ENCODE results near the gene PQBP1.
A peak's percentile ranks its signal among the peaks of the same experiment; 100 is the strongest.
"Not testable (repeated sequence)": the region's sequence is repeated elsewhere in the genome, so short reads cannot be mapped to it uniquely, and the experiment has no call there.

The PQBP1 gene

DNA sequence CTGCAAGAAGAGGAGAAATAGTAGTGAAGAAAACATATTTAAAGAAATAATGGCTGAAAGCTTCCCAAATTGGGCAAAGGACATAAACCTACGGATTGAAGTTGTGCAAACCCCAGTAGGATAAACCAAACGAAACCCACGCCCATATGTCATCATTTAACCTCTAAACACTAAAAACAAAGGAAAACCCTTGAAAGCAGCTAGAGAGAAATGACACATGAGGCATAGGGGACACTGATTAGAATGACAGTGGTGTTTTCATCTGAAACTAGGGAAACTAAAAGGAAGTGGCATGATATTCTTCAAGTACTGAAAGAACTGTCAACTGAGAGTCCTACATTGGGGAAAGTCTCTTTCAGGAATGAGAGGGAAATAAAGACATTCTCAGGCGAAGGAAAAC, 20.8 kb upstream of the PQBP1 start:
- not testable (repeated sequence) for H4K8ac ChIP-seq (ENCODE audit: low read depth, low read length); DNase-seq; H2AK5ac ChIP-seq (ENCODE audit: low read length); H3K27me3 ChIP-seq (ENCODE audit: insufficient read depth, low read length); H3K36me3 ChIP-seq (ENCODE audit: control insufficient read depth in 1 of 2, insufficient read depth in 2 of 2, low read length in 2 of 2); H3K4me2 ChIP-seq (ENCODE audit: low read length); H3K23ac ChIP-seq (ENCODE audit: low read length); H3K4ac ChIP-seq (ENCODE audit: low read depth, low read length); H3K18ac ChIP-seq (ENCODE audit: low read length); H2BK12ac ChIP-seq (ENCODE audit: low read length); H4K12ac ChIP-seq (ENCODE audit: low read depth, low read length); H2BK5ac ChIP-seq (ENCODE audit: low read depth, low read length, poor library complexity); H2BK120ac ChIP-seq (ENCODE audit: insufficient read depth, low read length, poor library complexity); H3K14ac ChIP-seq (ENCODE audit: low read length); H3K9me3 ChIP-seq (ENCODE audit: insufficient read depth, low read depth, low read length); H3K27ac ChIP-seq (ENCODE audit: low read depth, low read length); H3K4me3 ChIP-seq (ENCODE audit: low read depth, low read length); H2AFZ ChIP-seq (ENCODE audit: insufficient read depth, low read length, poor library complexity); H3K4me1 ChIP-seq (ENCODE audit: control insufficient read depth in 1 of 2, insufficient read depth in 2 of 2, low read length in 2 of 2); H4K91ac ChIP-seq (ENCODE audit: low read depth, low read length); H3K9ac ChIP-seq (ENCODE audit: low read length); H3K79me1 ChIP-seq (ENCODE audit: low read length); H3K79me2 ChIP-seq (ENCODE audit: control insufficient read depth, insufficient read depth, low read length, poor library complexity)
- WGBS (ENCODE audit: extremely low coverage, insufficient coverage, insufficient read length): no CpG with 5 or more reads among the region's 4 CpGs

GRCh38 chrX:48883729-48884128, 14.0 kb upstream of the PQBP1 start:
- Histone ChIP-seq H3K4ac (ENCODE audit: low read depth, low read length) (no peak overlapping the region), H3K36me3 (ENCODE audit: control insufficient read depth in 1 of 2, insufficient read depth in 2 of 2, low read length in 2 of 2) (no peaks in the 10 kb centered on the region), H3K14ac (ENCODE audit: low read length) (no peak overlapping the region), H3K27ac (ENCODE audit: low read depth, low read length) (no peak overlapping the region), H4K8ac (ENCODE audit: low read depth, low read length) (no peak overlapping the region), H3K9ac (ENCODE audit: low read length) (no peak overlapping the region), H3K9me3 (ENCODE audit: insufficient read depth, low read depth, low read length) (no peaks in the 10 kb centered on the region), H2AFZ (ENCODE audit: insufficient read depth, low read length, poor library complexity) (no peak overlapping the region), H3K27me3 (ENCODE audit: insufficient read depth, low read length) (no peaks in the 10 kb centered on the region), H3K4me2 (ENCODE audit: low read length) (no peak overlapping the region), H4K12ac (ENCODE audit: low read depth, low read length) (no peak overlapping the region), H3K79me1 (ENCODE audit: low read length) (no peaks in the 10 kb centered on the region), H2BK120ac (ENCODE audit: insufficient read depth, low read length, poor library complexity) (no peak overlapping the region), H3K79me2 (ENCODE audit: control insufficient read depth, insufficient read depth, low read length, poor library complexity) (no peaks in the 10 kb centered on the region), H3K23ac (ENCODE audit: low read length) (no peak overlapping the region), H2BK12ac (ENCODE audit: low read length) (no peak overlapping the region), H2AK5ac (ENCODE audit: low read length) (no peak overlapping the region), H4K91ac (ENCODE audit: low read depth, low read length) (no peak overlapping the region), H3K18ac (ENCODE audit: low read length) (no peak overlapping the region), H3K4me3 (ENCODE audit: low read depth, low read length) (no peak overlapping the region), H3K4me1 (ENCODE audit: control insufficient read depth in 1 of 2, insufficient read depth in 2 of 2, low read length in 2 of 2) (no peaks in the 10 kb centered on the region), H2BK5ac (ENCODE audit: low read depth, low read length, poor library complexity) (no peak overlapping the region)
- DNase-seq: peak in 1 of 2 donors; percentile 13
- WGBS (ENCODE audit: extremely low coverage, insufficient coverage, insufficient read length): no CpG with 5 or more reads among the region's 10 CpGs

- not testable (repeated sequence) for H3K4me2 ChIP-seq (ENCODE audit: low read length); H2AFZ ChIP-seq (ENCODE audit: insufficient read depth, low read length, poor library complexity)
These were observed 11.1 kb upstream of the PQBP1 start for GRCh38 chrX:48886586-48886985.

DNA sequence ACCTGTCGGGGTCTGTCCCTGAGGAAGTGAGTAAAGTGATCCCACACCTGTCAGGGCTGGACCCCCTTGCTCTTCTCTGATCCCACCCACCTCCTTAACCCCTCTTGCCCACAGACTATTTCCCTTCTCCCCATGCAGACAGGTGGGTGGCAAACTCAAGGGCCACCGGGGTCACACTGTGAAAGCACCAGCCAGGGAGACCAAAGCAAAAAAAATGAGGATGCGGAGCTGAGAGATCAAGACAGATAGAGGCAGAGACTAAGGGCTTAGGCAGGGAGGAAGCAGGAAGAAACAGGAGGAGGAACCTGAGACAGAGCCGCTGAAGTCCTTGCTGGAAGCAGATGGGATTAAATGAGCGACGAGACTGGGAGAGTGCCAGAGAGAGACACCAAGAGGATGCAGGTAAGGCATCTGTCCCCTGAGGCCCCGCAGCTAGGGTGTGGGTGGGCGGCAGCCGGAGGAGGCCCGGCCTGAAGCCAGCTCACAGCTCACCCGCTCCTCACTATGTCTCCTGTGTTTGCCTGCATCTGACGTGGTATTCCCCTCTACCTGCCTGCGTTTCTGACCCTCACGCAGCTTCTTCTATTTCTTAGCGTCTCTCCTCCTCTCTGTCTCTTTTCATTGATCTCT, 7.3 kb upstream of the PQBP1 start:
- H2BK120ac ChIP-seq (ENCODE audit: insufficient read depth, low read length, poor library complexity): no peak overlapping the region
- no CpG with 5 or more reads among the region's 15 CpGs for WGBS (ENCODE audit: extremely low coverage, insufficient coverage, insufficient read length)

More at GRCh38 chrX:48886586-48886985, 11.1 kb upstream of the PQBP1 start:
- WGBS (ENCODE audit: extremely low coverage, insufficient coverage, insufficient read length): no CpG with 5 or more reads among the region's 5 CpGs
- H3K36me3 ChIP-seq (ENCODE audit: control insufficient read depth in 1 of 2, insufficient read depth in 2 of 2, low read length in 2 of 2); H3K4me3 ChIP-seq (ENCODE audit: low read depth, low read length); H2BK12ac ChIP-seq (ENCODE audit: low read length); H4K8ac ChIP-seq (ENCODE audit: low read depth, low read length); H2AK5ac ChIP-seq (ENCODE audit: low read length); H3K27me3 ChIP-seq (ENCODE audit: insufficient read depth, low read length); H3K23ac ChIP-seq (ENCODE audit: low read length); H3K14ac ChIP-seq (ENCODE audit: low read length); H3K9me3 ChIP-seq (ENCODE audit: insufficient read depth, low read depth, low read length); H3K27ac ChIP-seq (ENCODE audit: low read depth, low read length); H3K4ac ChIP-seq (ENCODE audit: low read depth, low read length); H3K79me2 ChIP-seq (ENCODE audit: control insufficient read depth, insufficient read depth, low read length, poor library complexity); H2BK5ac ChIP-seq (ENCODE audit: low read depth, low read length, poor library complexity); H2BK120ac ChIP-seq (ENCODE audit: insufficient read depth, low read length, poor library complexity); H3K79me1 ChIP-seq (ENCODE audit: low read length); H4K12ac ChIP-seq (ENCODE audit: low read depth, low read length); H4K91ac ChIP-seq (ENCODE audit: low read depth, low read length); DNase-seq; H3K18ac ChIP-seq (ENCODE audit: low read length); H3K9ac ChIP-seq (ENCODE audit: low read length); H3K4me1 ChIP-seq (ENCODE audit: control insufficient read depth in 1 of 2, insufficient read depth in 2 of 2, low read length in 2 of 2): not testable (repeated sequence)

More for the DNA sequence above, 7.3 kb upstream of the PQBP1 start:
- Histone ChIP-seq H2BK5ac (ENCODE audit: low read depth, low read length, poor library complexity) (no peak overlapping the region), H3K36me3 (ENCODE audit: control insufficient read depth in 1 of 2, insufficient read depth in 2 of 2, low read length in 2 of 2) (peaks cover 9 to 14% of the 10 kb centered on the region in 2 experiments), H3K23ac (ENCODE audit: low read length) (no peak overlapping the region), H3K18ac (ENCODE audit: low read length) (no peak overlapping the region), H3K14ac (ENCODE audit: low read length) (no peak overlapping the region), H2BK12ac (ENCODE audit: low read length) (no peak overlapping the region), H3K79me1 (ENCODE audit: low read length) (peaks cover 5% of the 10 kb centered on the region), H3K4me2 (ENCODE audit: low read length) (peak overlapping the region; percentile 86), H3K4me3 (ENCODE audit: low read depth, low read length) (no peak overlapping the region), H4K8ac (ENCODE audit: low read depth, low read length) (no peak overlapping the region), H3K27me3 (ENCODE audit: insufficient read depth, low read length) (no peaks in the 10 kb centered on the region), H3K9ac (ENCODE audit: low read length) (no peak overlapping the region), H4K12ac (ENCODE audit: low read depth, low read length) (no peak overlapping the region), H4K91ac (ENCODE audit: low read depth, low read length) (no peak overlapping the region), H3K4me1 (ENCODE audit: control insufficient read depth in 1 of 2, insufficient read depth in 2 of 2, low read length in 2 of 2) (peaks cover 6% of the 10 kb centered on the region in 2 experiments), H2AK5ac (ENCODE audit: low read length) (no peak overlapping the region), H3K9me3 (ENCODE audit: insufficient read depth, low read depth, low read length) (no peaks in the 10 kb centered on the region), H3K4ac (ENCODE audit: low read depth, low read length) (no peak overlapping the region), H3K79me2 (ENCODE audit: control insufficient read depth, insufficient read depth, low read length, poor library complexity) (no peaks in the 10 kb centered on the region), H3K27ac (ENCODE audit: low read depth, low read length) (no peak overlapping the region), H2AFZ (ENCODE audit: insufficient read depth, low read length, poor library complexity) (no peak overlapping the region)
- peak; percentile 44 to 53 for DNase-seq
